ENCODE results near the gene LMBR1. TPM values are rescaled to one million over a fixed set of nuclear protein-coding genes. Genes with fewer than 3 reads are reported as not detected.
A peak's percentile ranks its signal among the peaks of the same experiment; 100 is the strongest.

LMBR1 gene
- total RNA-seq, 1 donor from 2014 or later, result 159 TPM

GRCh38 chr7:156765901-156766656, 126.9 kb downstream of the LMBR1 start:
- H3K9me3 Mint-ChIP-seq (ENCODE audit: unreplicated experiment), result no peaks in the 10 kb centered on the region
- H3K27me3 Mint-ChIP-seq (ENCODE audit: unreplicated experiment), result peaks cover 1% of the 10 kb centered on the region
- H3K4me3 Mint-ChIP-seq (ENCODE audit: unreplicated experiment), result no peak overlapping the region
- DNase-seq (ENCODE audit: low spot score), result no peak
- TF ChIP-seq CTCF (IDR thresholded peaks at IDR 0.05; ENCODE audit: unreplicated experiment), result no peak
- H3K36me3 Mint-ChIP-seq (ENCODE audit: low read depth, unreplicated experiment), result peaks cover 10% of the 10 kb centered on the region
- H3K27ac Mint-ChIP-seq (ENCODE audit: unreplicated experiment), result no peak overlapping the region
- H3K4me1 Mint-ChIP-seq (ENCODE audit: unreplicated experiment), result no peaks in the 10 kb centered on the region

GRCh38 chr7:156764766-156765165, 128.2 kb downstream of the LMBR1 start:
- Mint-ChIP-seq H3K9me3 (ENCODE audit: unreplicated experiment) (no peaks in the 10 kb centered on the region), H3K27ac (ENCODE audit: unreplicated experiment) (no peak overlapping the region), H3K4me1 (ENCODE audit: unreplicated experiment) (peaks cover 2% of the 10 kb centered on the region), H3K27me3 (ENCODE audit: unreplicated experiment) (no peaks in the 10 kb centered on the region), H3K36me3 (ENCODE audit: low read depth, unreplicated experiment) (peaks cover 21% of the 10 kb centered on the region), H3K4me3 (ENCODE audit: unreplicated experiment) (no peak overlapping the region)
- no peak for TF ChIP-seq CTCF (IDR thresholded peaks at IDR 0.05; ENCODE audit: unreplicated experiment)
- no peak for DNase-seq (ENCODE audit: low spot score)

GRCh38 chr7:156764016-156764669, 128.8 kb downstream of the LMBR1 start:
- no peak for TF ChIP-seq CTCF (IDR thresholded peaks at IDR 0.05; ENCODE audit: unreplicated experiment)
- Mint-ChIP-seq H3K4me1 (ENCODE audit: unreplicated experiment) (peaks cover 5% of the 10 kb centered on the region), H3K9me3 (ENCODE audit: unreplicated experiment) (no peaks in the 10 kb centered on the region), H3K27me3 (ENCODE audit: unreplicated experiment) (no peaks in the 10 kb centered on the region), H3K36me3 (ENCODE audit: low read depth, unreplicated experiment) (peaks cover 20% of the 10 kb centered on the region), H3K27ac (ENCODE audit: unreplicated experiment) (no peak overlapping the region), H3K4me3 (ENCODE audit: unreplicated experiment) (no peak overlapping the region)
- peak; percentile 50 for DNase-seq (ENCODE audit: low spot score)

- peaks cover 14% of the 10 kb centered on the region for H3K36me3 Mint-ChIP-seq (ENCODE audit: low read depth, unreplicated experiment)
- H3K4me3 Mint-ChIP-seq (ENCODE audit: unreplicated experiment), result peak overlapping the region; percentile 70
- no peaks in the 10 kb centered on the region for H3K9me3 Mint-ChIP-seq (ENCODE audit: unreplicated experiment)
- no peak for TF ChIP-seq CTCF (IDR thresholded peaks at IDR 0.05; ENCODE audit: unreplicated experiment)
- H3K27me3 Mint-ChIP-seq (ENCODE audit: unreplicated experiment), result no peaks in the 10 kb centered on the region
- H3K27ac Mint-ChIP-seq (ENCODE audit: unreplicated experiment), result no peak overlapping the region
- no peak for DNase-seq (ENCODE audit: low spot score)
- peaks cover 5% of the 10 kb centered on the region for H3K4me1 Mint-ChIP-seq (ENCODE audit: unreplicated experiment)
Measured at GRCh38 chr7:156759579-156760202, 133.3 kb downstream of the LMBR1 start.

- Mint-ChIP-seq H3K36me3 (ENCODE audit: low read depth, unreplicated experiment) (peaks cover 14% of the 10 kb centered on the region), H3K27ac (ENCODE audit: unreplicated experiment) (no peak overlapping the region), H3K27me3 (ENCODE audit: unreplicated experiment) (no peaks in the 10 kb centered on the region), H3K9me3 (ENCODE audit: unreplicated experiment) (no peaks in the 10 kb centered on the region), H3K4me3 (ENCODE audit: unreplicated experiment) (no peak overlapping the region), H3K4me1 (ENCODE audit: unreplicated experiment) (peaks cover 5% of the 10 kb centered on the region)
- TF ChIP-seq CTCF (IDR thresholded peaks at IDR 0.05; ENCODE audit: unreplicated experiment), result no peak
- no peak for DNase-seq (ENCODE audit: low spot score)
Measured at GRCh38 chr7:156759143-156759542, 133.8 kb downstream of the LMBR1 start.
